ENCODE data around the gene SLC12A7.
"Not testable (repeated sequence)": the region's sequence is repeated elsewhere in the genome, so short reads cannot be mapped to it uniquely, and the experiment has no call there.

The SLC12A7 gene

GRCh38 chr5:1111727-1112289 lies at the start of gene SLC12A7:
SLC12A7 (minus strand) TSS chr5:1112063; CDS start chr5:1111991, 72 bp downstream.
- FAIRE-seq: no peak

GRCh38 chr5:1161108-1161832 lies 49.4 kb upstream of the SLC12A7 start:
- no peak for FAIRE-seq

GRCh38 chr5:1159774-1160406 lies 48.0 kb upstream of the SLC12A7 start:
- FAIRE-seq: no peak

GRCh38 chr5:1159341-1159675 lies 47.4 kb upstream of the SLC12A7 start:
- FAIRE-seq: no peak

GRCh38 chr5:1158647-1159340 lies 46.9 kb upstream of the SLC12A7 start:
- no peak for FAIRE-seq

GRCh38 chr5:1157461-1157986 lies 45.7 kb upstream of the SLC12A7 start:
- not testable (repeated sequence) for FAIRE-seq

- no peak for FAIRE-seq
These were observed 45.0 kb upstream of the SLC12A7 start for GRCh38 chr5:1156754-1157460.

- FAIRE-seq: no peak
These were observed 44.3 kb upstream of the SLC12A7 start for GRCh38 chr5:1156033-1156753.

- no peak for FAIRE-seq
These were observed 43.5 kb upstream of the SLC12A7 start for GRCh38 chr5:1155191-1156032.

- no peak for FAIRE-seq
These were observed 41.6 kb upstream of the SLC12A7 start for GRCh38 chr5:1153428-1153827.

GRCh38 chr5:1152771-1153282 lies 41.0 kb upstream of the SLC12A7 start:
- FAIRE-seq: no peak

GRCh38 chr5:1152156-1152555 lies 40.3 kb upstream of the SLC12A7 start:
- no peak for FAIRE-seq

- no peak for FAIRE-seq
These were observed 39.5 kb upstream of the SLC12A7 start for GRCh38 chr5:1151316-1151715.

GRCh38 chr5:1150866-1151265 lies 39.0 kb upstream of the SLC12A7 start:
- FAIRE-seq: no peak

GRCh38 chr5:1144638-1145396 lies 33.0 kb upstream of the SLC12A7 start:
- FAIRE-seq: no peak

GRCh38 chr5:1144089-1144488 lies 32.2 kb upstream of the SLC12A7 start:
- FAIRE-seq: no peak

- FAIRE-seq: no peak
These were observed 31.7 kb upstream of the SLC12A7 start for GRCh38 chr5:1143670-1143951.

GRCh38 chr5:1142886-1143669 lies 31.2 kb upstream of the SLC12A7 start:
- no peak for FAIRE-seq

- FAIRE-seq: no peak
These were observed 30.0 kb upstream of the SLC12A7 start for GRCh38 chr5:1141834-1142233.

GRCh38 chr5:1140818-1141189 lies 28.9 kb upstream of the SLC12A7 start:
- no peak for FAIRE-seq

Data from TTC549 (cell line).